M059J (cell line): ENCODE data around the gene ZMAT1. TPM values are rescaled to one million over a fixed set of nuclear protein-coding genes. Genes with fewer than 3 reads are reported as not detected.
"Not testable (repeated sequence)": the region's sequence is repeated elsewhere in the genome, so short reads cannot be mapped to it uniquely, and the experiment has no call there.

Source experiments
- DNase-seq: peaks from one replicate; pipeline ENCODE4 v3.0.0-alpha.2; 2012; ENCODE audit warnings: low read depth
- total RNA-seq: library from RNA; depleted of rRNA; stranded (reverse); fragments of >200 nt; shearing (Covaris generic); gene quantifications from 2 replicates; pipeline ENCODE4 v1.2.3, GENCODE V29; 2014; rRNA removed

Gene ZMAT1
- 0.62 and 0.86 TPM in 2 replicates for total RNA-seq

DNA sequence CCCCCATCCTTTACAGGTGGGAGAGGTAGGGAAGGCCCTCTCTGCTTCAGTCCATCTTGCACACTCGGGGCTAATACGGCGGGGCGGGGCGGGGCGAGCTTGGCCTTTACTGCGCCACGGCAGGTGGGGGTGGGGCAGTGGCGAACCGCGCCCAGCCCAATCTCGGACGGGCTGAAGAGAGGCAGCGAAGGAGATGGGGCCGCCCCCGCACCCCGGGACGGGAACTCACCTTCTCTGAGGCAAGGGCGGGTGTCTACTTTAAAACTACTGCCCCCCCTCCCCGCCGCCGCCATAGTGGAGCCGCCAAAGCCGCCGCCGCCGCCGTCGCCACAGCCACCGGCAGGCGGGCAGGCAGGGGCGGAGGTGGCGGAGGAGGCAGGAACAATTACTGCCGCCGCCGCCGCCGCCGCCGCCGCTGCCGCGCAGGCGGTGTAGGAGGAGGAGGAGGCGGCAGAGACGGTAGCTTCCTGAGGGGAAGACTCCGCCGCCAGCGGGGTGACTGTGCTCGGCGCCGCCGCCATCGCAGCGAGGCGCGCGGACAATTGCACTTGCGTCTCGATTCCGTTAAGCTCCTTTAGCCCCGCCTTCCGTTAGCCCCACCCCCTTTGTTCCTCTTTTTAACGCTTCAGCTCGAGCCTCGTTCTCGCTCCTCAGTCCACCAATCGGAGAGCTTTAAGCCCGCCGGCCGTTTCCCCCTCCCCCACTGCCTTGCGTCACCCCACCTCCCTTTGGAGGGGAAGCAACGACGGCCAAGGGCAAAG, at the start of gene ZMAT1:
Gene ZMAT1, minus strand, starts transcription at position 540 of the 761 bp plus-strand sequence. Its CDS starts 19 bp downstream, at position 521.
- DNase-seq: peak; percentile 90

DNA sequence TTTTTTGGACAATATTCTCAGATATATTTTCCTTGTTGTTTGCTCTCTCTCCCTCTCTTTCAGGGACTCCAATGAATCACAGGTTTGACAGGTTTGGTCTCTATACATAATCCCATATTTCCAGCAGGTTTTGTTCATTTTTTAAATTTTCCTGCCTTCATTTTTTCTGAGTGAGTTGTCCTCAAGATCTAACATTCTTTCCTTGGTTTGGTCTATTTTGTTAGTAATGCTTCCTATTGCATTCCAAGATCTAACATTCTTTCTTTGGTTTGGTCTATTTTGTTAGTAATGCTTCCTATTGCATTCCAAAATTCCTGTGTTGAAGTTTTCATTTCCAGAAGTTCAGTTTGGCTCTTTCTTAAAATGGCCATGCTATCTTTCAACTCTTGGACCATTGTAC, 45.3 kb upstream of the ZMAT1 start:
- peak; percentile 47 for DNase-seq

DNA sequence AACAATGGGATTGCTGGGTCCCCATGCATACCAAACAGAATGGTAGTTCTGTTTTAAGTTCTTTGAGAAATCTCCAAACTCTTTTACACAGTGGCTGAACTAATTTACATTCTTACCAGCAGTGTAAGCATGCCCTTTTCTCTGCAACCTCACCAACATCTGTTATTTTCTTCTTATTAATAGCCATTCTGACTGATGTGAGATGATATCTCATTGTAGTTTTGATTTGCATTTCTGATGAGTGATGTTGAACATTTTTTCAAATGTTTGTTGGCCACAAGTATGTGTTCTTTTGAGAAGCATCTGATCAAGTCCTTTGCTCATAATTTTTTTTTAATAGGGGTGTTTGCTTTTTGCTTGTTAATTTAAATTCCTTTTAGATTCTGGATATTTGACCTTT, 41.2 kb upstream of the ZMAT1 start:
- peak; percentile 14 for DNase-seq

DNA sequence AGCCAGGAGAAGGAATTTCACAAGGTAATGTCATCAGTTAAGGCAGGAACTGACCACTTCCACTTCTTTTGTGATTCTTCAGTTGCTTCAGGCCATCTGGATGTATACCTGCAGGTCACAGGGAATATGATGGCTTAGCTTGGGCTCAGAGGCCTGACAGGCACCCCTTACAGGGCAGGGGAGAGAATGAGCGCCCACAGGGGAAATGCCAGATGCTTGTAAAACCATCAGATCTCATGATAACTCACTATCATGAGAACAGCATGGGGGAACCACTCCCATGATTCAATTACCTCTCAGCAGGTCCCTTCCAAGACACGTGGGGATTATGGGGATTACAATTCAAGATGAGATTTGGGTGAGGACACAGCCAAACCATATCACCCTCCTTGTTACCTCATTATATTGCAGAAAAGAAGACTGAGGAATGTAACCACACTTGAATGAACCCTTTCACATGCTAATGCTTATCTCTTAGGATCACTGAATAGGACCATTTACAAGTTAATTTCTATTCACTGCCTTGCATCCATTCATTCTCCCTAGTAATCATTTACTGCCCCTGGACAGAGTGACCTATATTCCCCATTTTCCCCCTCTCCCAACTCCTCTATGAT, 33.2 kb upstream of the ZMAT1 start:
- DNase-seq: not testable (repeated sequence)

DNA sequence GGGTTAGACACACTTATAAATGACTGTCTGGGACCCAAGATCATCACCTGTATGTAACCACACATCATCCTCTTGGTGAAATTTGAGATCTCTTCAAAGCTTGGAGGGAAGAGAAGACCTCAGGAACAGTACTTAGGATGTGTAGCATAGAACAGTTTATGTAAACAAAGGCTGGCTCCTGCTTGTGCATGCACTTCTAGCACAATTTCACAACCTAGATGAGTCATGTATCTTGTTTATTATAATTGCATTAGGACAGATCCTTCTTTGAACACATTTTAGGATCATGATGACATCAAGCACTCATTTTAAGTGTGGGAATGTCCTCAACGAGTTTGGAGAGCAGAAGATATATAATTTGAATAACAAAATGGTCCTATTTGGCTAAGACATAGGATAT, 26.3 kb upstream of the ZMAT1 start:
- DNase-seq: peak; percentile 43

DNA sequence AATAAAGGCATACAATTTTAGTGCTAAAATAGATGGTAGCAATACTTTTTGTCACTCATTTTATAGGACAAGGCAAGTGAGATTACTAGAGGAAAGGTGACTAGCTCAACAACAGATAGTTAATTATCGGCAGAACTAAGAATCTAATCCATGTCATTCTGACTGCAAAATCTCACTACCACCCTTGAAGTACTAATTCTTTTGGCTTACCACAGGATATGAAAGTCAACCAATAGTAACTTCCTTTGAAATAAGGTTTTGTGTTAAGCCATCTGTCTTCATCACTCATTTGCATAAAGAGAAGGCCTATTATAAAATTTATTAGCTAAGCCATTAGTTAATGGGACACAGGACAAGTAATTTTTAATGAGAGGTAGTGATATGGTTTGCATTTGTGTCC, 25.3 kb upstream of the ZMAT1 start:
- no peak for DNase-seq

DNA sequence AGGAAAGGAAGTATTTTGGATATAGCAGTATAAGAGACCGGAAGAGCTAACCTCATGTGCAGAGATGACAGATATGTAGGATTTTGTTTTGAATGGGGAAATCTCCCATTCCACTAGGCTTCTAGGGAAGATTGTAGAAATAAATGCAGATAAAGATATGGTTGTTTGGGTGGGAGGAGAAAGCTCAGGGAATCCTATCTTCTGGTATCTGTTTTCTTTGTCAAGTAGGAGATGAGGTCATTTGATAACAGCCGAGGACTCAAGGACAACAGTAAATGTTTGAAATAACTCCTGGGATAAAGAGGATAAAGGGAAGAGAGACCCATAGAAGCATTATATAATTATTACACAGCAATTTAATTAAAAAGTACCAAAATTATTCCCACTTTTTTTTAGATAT, 24.7 kb upstream of the ZMAT1 start:
- no peak for DNase-seq

DNA sequence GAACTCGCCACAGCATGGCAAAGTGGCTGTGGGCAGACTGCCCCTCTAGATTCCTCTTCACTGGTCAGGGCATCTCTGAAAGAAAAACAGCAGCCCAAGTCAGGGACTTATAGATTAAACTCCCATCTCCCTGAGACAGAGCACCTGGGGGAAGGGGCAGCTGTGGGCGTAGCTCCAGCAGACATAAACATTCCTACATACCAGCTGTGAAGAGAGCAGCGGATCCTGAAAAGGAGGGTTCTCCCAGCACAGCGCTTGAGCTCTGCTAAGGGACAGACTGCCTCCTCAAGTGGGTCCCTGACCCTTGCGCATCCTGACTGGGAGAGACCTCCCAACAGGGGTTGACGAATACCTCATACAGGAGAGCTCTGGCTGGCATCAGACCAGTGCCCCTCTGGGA, 18.8 kb upstream of the ZMAT1 start:
- no peak for DNase-seq

DNA sequence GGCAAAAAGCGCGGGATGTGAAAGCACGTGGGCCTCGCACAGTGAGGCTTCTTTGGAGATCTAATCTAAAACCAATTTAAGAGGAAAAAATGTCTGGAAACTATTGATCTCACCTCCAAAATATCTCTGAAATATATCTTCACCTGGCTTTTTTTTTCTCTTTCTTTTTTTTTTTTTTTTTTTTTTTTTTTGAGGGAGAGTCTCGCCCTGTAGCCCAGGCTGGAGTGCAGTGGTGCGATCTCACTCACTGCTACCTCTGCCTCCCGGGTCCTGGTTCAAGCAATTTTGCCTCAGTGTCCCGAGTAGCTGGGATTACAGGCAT, 383 bp upstream of the ZMAT1 start:
- DNase-seq: no peak

DNA sequence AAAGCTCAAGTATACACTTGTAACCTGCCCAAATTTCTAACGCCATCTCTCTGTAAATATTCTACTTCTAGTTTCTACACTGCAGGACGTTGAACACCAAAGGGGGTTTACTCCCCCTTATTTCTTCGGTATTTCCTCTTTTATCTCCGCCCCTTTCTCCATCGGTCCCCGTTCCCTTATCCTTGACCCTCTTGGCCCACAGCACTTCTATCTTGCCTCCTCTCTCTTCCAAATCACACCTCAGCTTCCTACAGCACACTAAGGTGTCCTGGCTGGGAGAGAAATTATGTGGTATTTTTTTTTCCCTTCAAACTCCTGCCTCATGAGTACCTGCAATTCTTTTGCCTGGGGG, 715 bp downstream of the ZMAT1 start:
- no peak for DNase-seq

DNA sequence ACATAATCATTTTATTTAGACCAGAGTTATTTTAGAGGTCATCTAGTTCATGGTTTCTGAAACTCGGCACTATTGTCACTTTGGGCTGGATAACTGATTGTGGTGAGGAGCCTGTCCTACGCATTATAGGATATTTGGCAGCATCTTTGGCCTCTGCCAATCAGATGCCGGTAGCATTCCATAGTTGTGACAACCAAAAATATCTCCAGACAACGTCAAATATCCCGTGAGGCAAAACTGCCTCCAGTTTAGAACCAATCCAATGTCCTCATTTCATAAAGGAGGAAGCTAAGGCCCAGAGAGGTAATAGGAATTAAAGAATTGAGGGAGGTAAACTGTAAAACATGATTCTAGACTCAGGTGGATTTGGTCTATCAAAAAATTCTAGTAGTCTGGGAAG, 6.1 kb downstream of the ZMAT1 start:
- DNase-seq: peak; percentile 1

DNA sequence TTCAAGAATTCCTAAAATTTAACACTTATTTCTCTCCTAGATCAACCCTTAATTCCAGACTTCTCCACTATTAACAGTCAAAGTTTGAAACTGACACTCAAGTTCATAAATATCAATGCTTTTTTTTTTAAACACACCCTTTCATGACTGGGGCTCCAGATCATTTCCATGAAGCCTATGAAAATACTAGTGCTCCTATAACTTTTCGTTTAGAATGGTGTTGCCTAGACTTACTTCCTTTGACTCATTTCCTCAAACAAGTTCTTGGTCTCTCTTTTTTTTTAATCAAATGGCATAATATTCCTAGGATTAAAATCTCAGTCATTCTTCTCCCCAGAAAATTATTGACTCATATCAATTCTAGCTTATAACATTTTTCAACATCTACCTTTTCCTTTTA, 13.1 kb downstream of the ZMAT1 start:
- DNase-seq: peak; percentile 1

DNA sequence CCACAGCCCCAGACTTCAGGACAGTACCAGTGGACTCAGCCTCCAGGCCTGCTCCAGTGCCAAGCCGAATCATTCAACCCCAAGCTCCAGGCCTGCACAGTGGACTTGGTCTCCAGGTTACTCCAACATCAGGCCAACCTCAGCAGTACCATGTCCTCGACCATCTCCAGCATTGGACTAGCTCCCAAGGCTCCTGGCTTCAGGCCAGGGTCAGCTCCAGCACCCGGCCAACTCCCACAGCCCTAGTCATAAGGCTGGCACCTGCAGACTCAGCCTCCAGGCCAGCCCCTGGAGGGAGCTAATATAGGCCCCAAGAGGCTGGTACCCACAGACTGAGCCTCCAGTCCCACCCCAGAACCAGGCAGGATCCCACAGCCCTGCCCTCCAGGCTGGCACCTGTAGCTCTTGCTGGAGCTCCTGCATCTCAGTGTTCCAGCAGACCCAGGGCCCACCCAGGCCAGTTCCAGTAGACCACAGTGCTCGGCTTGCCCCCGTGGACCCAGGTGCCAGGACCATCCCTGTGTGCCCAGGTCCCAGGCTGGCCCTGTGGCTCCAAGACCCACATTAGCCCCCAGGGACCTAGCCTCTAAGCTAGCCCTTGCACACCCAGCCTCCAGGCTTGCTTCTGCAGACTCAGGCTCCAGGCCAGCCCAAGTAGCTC, 25.6 kb downstream of the ZMAT1 start:
- no peak for DNase-seq

DNA sequence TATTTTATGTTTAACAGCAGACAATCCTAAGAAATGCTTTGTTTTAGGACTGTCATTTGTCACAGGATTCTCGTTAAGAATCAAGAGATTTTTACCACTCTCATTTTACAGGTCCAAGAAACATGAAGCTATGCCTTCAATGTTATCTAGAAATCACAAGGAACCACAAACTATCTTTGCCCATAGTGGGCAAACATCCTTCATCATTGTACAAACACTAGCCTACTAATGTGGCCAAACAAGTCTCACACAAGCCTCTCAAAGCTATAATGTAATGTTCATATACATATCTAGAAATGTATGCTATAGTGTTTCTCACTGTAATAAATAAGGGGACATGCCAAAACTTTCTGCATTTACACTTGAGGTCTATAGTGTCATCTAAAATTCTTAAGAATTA, 26.8 kb downstream of the ZMAT1 start:
- no peak for DNase-seq

Other genes with a start within 250 kb of the ZMAT1 start
- gene TCEAL2, start 193.7 kb upstream of the ZMAT1 start, total RNA-seq: 3.8 and 6.8 TPM in 2 replicates
- not detected in 2 replicates for gene TCEAL6, start 210.5 kb upstream of the ZMAT1 start, total RNA-seq
- gene BEX5, start 223.9 kb upstream of the ZMAT1 start, total RNA-seq: 1.4 TPM in 2 replicates